ENCODE data around the gene PLA2G4E.

The PLA2G4E gene

GRCh38 chr15:42020713-42021273, at the start of gene PLA2G4E:
PLA2G4E (minus strand) TSS chr15:42021042; CDS start chr15:42021030, 12 bp downstream.
- DNase-seq (ENCODE audit: low read depth in 3 of 3), result no peak

- DNase-seq (ENCODE audit: low read depth in 3 of 3), result no peak
These were observed 49.6 kb upstream of the PLA2G4E start for GRCh38 chr15:42070279-42070975.

- DNase-seq (ENCODE audit: low read depth in 3 of 3), result no peak
These were observed 48.8 kb upstream of the PLA2G4E start for GRCh38 chr15:42069496-42070278.

- DNase-seq (ENCODE audit: low read depth in 3 of 3), result no peak
These were observed 48.2 kb upstream of the PLA2G4E start for GRCh38 chr15:42069025-42069424.

- no peak for DNase-seq (ENCODE audit: low read depth in 3 of 3)
These were observed 47.8 kb upstream of the PLA2G4E start for GRCh38 chr15:42068601-42069000.

GRCh38 chr15:42066764-42067415, 46.0 kb upstream of the PLA2G4E start:
- no peak for DNase-seq (ENCODE audit: low read depth in 3 of 3)

- no peak for DNase-seq (ENCODE audit: low read depth in 3 of 3)
These were observed 44.6 kb upstream of the PLA2G4E start for GRCh38 chr15:42065468-42065867.

- no peak for DNase-seq (ENCODE audit: low read depth in 3 of 3)
These were observed 44.2 kb upstream of the PLA2G4E start for GRCh38 chr15:42065033-42065432.

GRCh38 chr15:42064271-42064670, 43.4 kb upstream of the PLA2G4E start:
- DNase-seq (ENCODE audit: low read depth in 3 of 3), result no peak

- DNase-seq (ENCODE audit: low read depth in 3 of 3), result no peak
These were observed 42.4 kb upstream of the PLA2G4E start for GRCh38 chr15:42063122-42063848.

- no peak for DNase-seq (ENCODE audit: low read depth in 3 of 3)
These were observed 41.5 kb upstream of the PLA2G4E start for GRCh38 chr15:42062284-42062806.

GRCh38 chr15:42060797-42061196, 40.0 kb upstream of the PLA2G4E start:
- DNase-seq (ENCODE audit: low read depth in 3 of 3), result no peak

GRCh38 chr15:42060477-42060763, 39.6 kb upstream of the PLA2G4E start:
- no peak for DNase-seq (ENCODE audit: low read depth in 3 of 3)

GRCh38 chr15:42059661-42060476, 39.0 kb upstream of the PLA2G4E start:
- DNase-seq (ENCODE audit: low read depth in 3 of 3), result peak; percentile 50 to 64 (median 55)

- DNase-seq (ENCODE audit: low read depth in 3 of 3), result no peak
These were observed 37.9 kb upstream of the PLA2G4E start for GRCh38 chr15:42058791-42059190.

GRCh38 chr15:42057799-42058646, 37.2 kb upstream of the PLA2G4E start:
- no peak for DNase-seq (ENCODE audit: low read depth in 3 of 3)

GRCh38 chr15:42056934-42057798, 36.3 kb upstream of the PLA2G4E start:
- DNase-seq (ENCODE audit: low read depth in 3 of 3), result peak in 2 of 3 experiments; percentile 22 to 47

- no peak for DNase-seq (ENCODE audit: low read depth in 3 of 3)
These were observed 33.1 kb upstream of the PLA2G4E start for GRCh38 chr15:42053914-42054313.

- no peak for DNase-seq (ENCODE audit: low read depth in 3 of 3)
These were observed 32.2 kb upstream of the PLA2G4E start for GRCh38 chr15:42053010-42053409.
